ENCODE measurements around the gene TCEANC2.
"Not testable (repeated sequence)": the region's sequence is repeated elsewhere in the genome, so short reads cannot be mapped to it uniquely, and the experiment has no call there.

Gene TCEANC2

GRCh38 chr1:54096227-54096876, 42.9 kb downstream of the TCEANC2 start:
- TF ChIP-seq CTCF (IDR thresholded peaks at IDR 0.05; ENCODE audit: unreplicated experiment in 3 of 3) = no peak
- H3K27ac Mint-ChIP-seq = peak overlapping the region; percentile 58 to 92 (median 91)
- H3K27me3 Mint-ChIP-seq (ENCODE audit: low read depth) = no peaks in the 10 kb centered on the region
- H3K36me3 Mint-ChIP-seq (ENCODE audit: low read depth) = peaks cover 3% of the 10 kb centered on the region
- H3K4me3 Mint-ChIP-seq = peak overlapping the region in 1 of 3 experiments; percentile 27
- no peaks in the 10 kb centered on the region for H3K9me3 Mint-ChIP-seq
- peaks cover 23% of the 10 kb centered on the region for H3K4me1 Mint-ChIP-seq

GRCh38 chr1:54096877-54097240, 43.5 kb downstream of the TCEANC2 start:
- Mint-ChIP-seq H3K4me1 (peaks cover 23% of the 10 kb centered on the region), H3K27ac (peak overlapping the region; percentile 58 to 92 (median 91)), H3K36me3 (ENCODE audit: low read depth) (peaks cover 3% of the 10 kb centered on the region), H3K27me3 (ENCODE audit: low read depth) (no peaks in the 10 kb centered on the region), H3K4me3 (peak overlapping the region in 2 of 3 experiments; percentile 10 to 11), H3K9me3 (no peaks in the 10 kb centered on the region)
- no peak for TF ChIP-seq CTCF (IDR thresholded peaks at IDR 0.05; ENCODE audit: unreplicated experiment in 3 of 3)

GRCh38 chr1:54099061-54099610, 45.7 kb downstream of the TCEANC2 start:
- TF ChIP-seq CTCF (IDR thresholded peaks at IDR 0.05; ENCODE audit: unreplicated experiment in 3 of 3) = no peak
- H3K4me1 Mint-ChIP-seq = peaks cover 23% of the 10 kb centered on the region
- peaks cover 11% of the 10 kb centered on the region for H3K36me3 Mint-ChIP-seq (ENCODE audit: low read depth)
- H3K4me3 Mint-ChIP-seq = no peak overlapping the region
- no peaks in the 10 kb centered on the region for H3K27me3 Mint-ChIP-seq (ENCODE audit: low read depth)
- no peaks in the 10 kb centered on the region for H3K9me3 Mint-ChIP-seq
- peak overlapping the region in 2 of 3 experiments; percentile 79 to 80 for H3K27ac Mint-ChIP-seq

- Mint-ChIP-seq H3K36me3 (ENCODE audit: low read depth) (peaks cover 11% of the 10 kb centered on the region), H3K4me1 (peaks cover 23% of the 10 kb centered on the region), H3K4me3 (no peak overlapping the region), H3K9me3 (no peaks in the 10 kb centered on the region), H3K27me3 (ENCODE audit: low read depth) (no peaks in the 10 kb centered on the region), H3K27ac (no peak overlapping the region)
- TF ChIP-seq CTCF (IDR thresholded peaks at IDR 0.05; ENCODE audit: unreplicated experiment in 3 of 3) = no peak
Observed at GRCh38 chr1:54100500-54100899, 47.1 kb downstream of the TCEANC2 start.

- Mint-ChIP-seq H3K4me3 (no peak overlapping the region), H3K27me3 (ENCODE audit: low read depth) (no peaks in the 10 kb centered on the region), H3K36me3 (ENCODE audit: low read depth) (peaks cover 11% of the 10 kb centered on the region), H3K9me3 (no peaks in the 10 kb centered on the region), H3K4me1 (peaks cover 7% of the 10 kb centered on the region), H3K27ac (no peak overlapping the region)
- TF ChIP-seq CTCF (IDR thresholded peaks at IDR 0.05; ENCODE audit: unreplicated experiment in 3 of 3) = no peak
Observed at GRCh38 chr1:54103414-54103813, 50.0 kb downstream of the TCEANC2 start.

GRCh38 chr1:54104613-54105012, 51.2 kb downstream of the TCEANC2 start:
- H3K4me1 Mint-ChIP-seq; H3K4me3 Mint-ChIP-seq; H3K27me3 Mint-ChIP-seq (ENCODE audit: low read depth); H3K27ac Mint-ChIP-seq; H3K9me3 Mint-ChIP-seq: not testable (repeated sequence)
- peaks cover 11% of the 10 kb centered on the region for H3K36me3 Mint-ChIP-seq (ENCODE audit: low read depth)

Measured in nephron (organoid).